ENCODE data around the gene EDDM13. TPM values are rescaled to one million over a fixed set of nuclear protein-coding genes. Genes with fewer than 3 reads are reported as not detected.
"Not testable (repeated sequence)": the region's sequence is repeated elsewhere in the genome, so short reads cannot be mapped to it uniquely, and the experiment has no call there.

Gene EDDM13
- total RNA-seq, 1 donor from 2014 or later, result not detected

DNA sequence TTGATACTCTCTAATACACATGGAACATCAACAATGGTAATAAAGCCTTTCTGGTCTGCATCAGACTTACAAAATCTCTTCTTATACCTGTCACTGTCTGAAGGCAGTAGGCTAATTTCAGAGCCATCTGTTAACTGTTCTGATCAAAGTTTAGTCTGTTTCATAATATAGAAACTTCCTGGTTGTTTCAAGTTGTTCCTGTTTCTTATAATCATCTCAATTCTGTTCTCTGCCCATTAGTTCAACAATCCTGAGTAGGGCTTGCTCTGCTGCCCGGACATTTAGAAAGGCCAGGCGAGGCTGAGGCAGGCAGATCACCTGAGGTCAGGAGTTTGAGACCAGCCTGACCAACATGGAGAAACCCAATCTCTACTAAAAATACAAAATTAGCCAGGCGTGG lies 47.4 kb downstream of the EDDM13 start:
- FAIRE-seq (no peak), DNase-seq (ENCODE audit: low spot score in 2 of 2) (no peak)

DNA sequence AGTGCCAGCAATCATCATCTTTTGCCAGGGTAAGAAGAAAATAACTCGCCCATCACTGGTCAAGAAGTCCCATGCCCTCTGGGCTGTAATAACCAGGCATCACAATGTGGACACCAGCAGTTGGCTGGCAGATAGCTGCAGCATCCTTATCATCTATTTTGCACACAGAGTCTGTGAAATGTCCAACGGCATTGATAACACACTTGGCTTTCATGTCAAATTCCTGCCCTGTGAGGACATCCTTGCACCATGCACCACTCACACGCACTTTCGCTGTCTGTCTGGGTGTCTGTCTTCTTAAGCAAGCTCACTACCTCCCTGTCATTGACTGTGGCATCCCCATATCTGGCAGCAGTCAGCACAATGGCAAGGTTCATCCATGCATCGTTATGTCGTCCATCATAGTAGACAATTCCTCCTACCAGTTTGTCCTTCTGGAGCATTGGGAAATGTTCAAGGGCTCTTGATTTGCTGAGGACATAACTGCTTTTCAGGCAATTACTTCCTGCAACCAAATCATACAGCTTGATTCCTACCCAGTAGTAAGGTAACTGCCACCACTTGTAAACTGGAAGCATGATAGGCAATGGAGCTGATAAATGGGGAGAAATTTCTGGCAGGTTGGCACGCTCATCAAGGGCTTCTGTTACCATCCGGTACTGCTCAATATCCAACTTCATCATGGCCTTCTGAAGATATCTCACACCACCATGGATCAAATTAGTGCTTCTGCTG lies 48.9 kb downstream of the EDDM13 start:
- FAIRE-seq, result no peak

DNA sequence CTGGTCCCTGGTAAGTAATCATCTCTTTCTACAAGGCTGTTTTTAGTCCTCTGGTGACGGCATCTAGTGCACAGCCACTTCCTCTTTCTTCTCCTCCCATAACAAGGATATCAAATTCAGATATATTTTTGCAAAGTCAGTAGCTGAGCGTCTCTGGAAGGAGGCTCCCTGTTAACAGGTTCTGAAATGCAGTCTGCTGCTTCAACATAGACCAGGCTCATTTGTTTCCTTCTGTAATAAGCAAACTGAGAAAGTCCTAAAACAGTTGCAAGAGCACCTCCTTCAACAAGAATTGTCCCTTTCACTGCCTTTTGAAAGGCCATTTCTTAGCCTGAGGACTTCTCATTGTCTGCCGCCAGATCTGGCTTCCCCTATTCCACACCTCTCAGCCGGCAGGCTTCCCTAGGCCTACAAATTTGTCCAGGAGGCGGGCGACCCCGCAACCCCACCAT lies 49.5 kb downstream of the EDDM13 start:
- FAIRE-seq (no peak), DNase-seq (ENCODE audit: low spot score in 2 of 2) (no peak)

More for the DNA sequence above, 48.9 kb downstream of the EDDM13 start:
- DNase-seq (ENCODE audit: low spot score in 2 of 2), result no peak

DNA sequence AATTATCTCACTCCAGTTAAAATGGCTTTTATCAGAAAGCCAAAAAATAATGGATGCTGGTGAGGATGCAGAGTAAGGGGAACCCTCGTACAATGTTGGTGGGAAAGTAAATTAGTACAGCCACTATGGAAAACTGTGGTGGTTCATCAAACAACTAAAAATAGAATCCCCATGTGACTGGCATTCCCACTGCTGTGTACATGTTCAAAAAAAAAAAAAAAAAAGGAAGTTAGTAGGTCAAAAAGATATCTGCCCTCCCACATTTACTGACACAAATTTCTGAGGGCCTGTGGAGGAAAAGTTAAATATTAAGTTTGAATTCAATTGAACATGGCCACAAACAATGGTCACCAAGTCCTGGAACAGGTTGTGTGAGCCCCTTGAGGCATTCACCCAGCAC lies 51.9 kb downstream of the EDDM13 start:
- FAIRE-seq, result no peak

DNA sequence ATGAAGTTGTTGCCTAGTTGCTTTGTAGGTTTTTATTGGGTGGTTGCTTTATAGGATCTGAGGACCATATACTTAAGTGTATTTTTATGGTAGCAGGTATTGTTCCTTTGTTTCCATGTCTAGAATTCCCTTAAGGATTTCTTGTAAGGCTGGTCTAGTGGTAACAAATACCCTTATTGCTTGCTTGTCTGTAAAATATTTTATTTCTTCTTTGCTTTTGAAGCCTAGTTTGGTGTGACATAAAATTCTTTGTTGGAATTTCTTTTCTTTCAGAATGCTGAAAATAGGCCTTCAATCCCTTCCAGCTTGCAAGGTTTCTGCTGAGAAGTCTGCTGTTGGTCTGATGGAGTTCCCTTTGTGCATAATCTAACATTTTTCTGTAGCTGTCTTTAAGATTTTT lies 60.1 kb downstream of the EDDM13 start:
- FAIRE-seq (no peak), DNase-seq (ENCODE audit: low spot score in 2 of 2) (no peak)

More for the DNA sequence above, 51.9 kb downstream of the EDDM13 start:
- DNase-seq (ENCODE audit: low spot score in 2 of 2), result no peak

DNA sequence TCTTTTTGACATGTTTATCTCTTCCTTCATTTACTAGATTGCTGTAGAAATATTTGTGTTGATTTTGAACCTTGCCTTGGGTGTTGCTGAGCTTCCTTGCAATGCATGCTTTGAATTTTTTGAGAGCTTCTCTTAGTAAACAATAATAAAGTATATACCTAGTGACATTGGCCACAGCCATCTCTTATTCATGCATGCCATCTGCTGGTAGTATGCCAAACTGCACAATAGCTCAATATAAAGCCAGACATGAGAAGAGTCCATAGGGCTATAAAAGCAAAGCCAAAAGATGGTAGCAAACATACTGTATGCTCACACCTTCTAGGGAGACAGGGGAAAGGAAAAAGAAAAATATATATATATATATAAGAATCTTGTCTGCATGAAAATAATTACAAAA lies 61.0 kb downstream of the EDDM13 start:
- FAIRE-seq (no peak), DNase-seq (ENCODE audit: low spot score in 2 of 2) (no peak)

DNA sequence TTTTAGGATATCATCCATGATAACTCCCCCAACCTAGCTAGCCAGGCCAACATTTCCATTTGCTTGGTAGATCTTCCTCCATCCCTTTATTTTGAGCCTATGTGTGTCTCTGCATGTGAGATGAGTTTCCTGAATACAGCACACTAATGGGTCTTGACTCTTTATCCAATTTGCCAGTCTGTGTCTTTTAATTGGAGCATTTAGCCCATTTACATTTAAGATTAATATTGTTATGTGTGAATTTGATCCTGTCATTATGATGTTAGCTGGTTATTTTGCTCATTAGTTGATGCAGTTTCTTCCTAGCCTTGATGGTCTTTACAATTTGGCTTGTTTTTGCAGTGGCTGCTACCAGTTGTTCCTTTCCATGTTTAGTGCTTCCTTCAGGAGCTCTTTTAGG lies 62.8 kb downstream of the EDDM13 start:
- not testable (repeated sequence) for FAIRE-seq; DNase-seq (ENCODE audit: low spot score in 2 of 2)

DNA sequence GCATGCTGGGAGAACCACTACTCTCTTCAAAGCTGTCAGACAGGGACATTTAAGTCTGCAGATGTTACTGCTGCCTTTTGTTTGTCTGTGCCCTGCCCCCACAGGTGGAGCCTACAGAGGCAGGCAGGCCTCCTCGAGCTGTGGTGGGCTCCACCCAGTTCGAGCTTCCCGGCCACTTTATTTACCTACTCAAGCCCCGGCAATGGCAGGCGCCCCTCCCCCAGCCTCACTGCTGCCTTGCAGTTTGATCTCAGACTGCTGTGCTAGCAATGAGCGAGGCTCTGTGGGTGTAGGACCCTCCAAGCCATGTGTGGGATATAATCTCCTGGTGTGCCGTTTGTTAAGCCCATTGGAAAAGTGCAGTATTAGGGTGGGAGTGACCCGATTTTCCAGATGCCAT lies 64.5 kb downstream of the EDDM13 start:
- FAIRE-seq; DNase-seq (ENCODE audit: low spot score in 2 of 2): not testable (repeated sequence)

DNA sequence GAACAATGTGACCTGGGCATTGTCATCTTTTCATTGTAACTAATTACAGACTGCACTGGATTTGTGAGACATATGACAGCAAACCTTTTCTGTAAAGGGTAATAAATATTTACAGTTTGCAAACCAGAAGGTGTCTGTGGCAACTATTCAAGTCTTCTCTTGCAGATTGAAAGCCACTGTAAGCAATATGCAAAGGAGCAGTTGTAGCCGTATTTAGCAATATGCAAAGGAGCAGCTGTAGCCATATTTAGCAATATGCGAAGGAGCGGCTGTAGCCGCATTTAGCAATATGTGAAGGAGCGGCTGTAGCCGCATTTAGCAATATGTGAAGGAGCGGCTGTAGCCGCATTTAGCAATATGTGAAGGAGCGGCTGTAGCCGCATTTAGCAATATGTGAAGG lies 66.5 kb downstream of the EDDM13 start:
- FAIRE-seq; DNase-seq (ENCODE audit: low spot score in 2 of 2): not testable (repeated sequence)

DNA sequence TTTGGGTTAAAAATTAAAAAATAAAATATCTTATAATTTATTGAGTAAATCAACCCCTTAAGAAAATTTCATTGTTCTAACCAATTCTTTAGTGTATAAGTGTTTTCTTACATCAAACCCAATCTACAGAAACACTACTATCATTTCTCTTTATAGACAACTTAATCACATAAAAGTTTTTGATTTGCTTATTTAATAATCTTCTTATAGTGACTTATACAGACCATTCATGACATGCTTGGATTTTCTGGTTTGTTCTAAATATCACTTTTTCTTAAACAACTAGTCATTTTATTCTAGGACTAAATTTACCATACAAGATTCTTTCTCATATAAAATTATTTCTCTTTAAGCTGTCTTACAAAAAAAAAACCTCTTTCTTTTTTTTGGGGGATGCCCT lies 69.4 kb downstream of the EDDM13 start:
- FAIRE-seq, result peak; percentile 31
- no peak for DNase-seq (ENCODE audit: low spot score in 2 of 2)

DNA sequence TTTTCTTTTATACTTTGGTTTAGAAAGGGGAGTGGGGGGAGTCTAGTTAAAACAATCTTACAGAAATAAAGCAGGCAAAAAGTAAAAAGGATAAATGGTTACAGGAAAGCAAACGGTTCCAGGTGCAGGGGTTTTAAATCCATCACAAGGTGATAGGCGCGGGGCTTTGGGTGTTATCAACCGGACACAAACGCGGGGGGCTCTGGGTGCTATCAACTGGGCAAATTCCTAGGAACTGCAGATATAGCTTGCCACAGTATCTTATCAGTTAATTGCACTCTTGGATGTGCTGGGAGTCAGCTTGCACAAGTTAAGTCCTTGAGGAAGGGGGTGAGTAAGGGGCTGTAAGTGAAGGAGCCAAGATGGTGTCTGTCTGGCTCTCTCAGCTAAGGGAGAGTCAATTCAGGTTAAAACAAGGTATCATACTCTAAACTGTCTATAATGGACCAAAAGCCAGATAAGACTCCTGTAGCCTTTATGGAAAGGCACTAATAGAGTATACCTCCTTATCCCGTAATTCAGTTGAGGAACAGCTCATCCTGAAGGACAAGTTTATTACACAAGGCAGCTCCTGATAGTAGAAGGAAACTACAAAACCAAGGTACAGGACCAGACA lies 74.7 kb downstream of the EDDM13 start:
- DNase-seq (ENCODE audit: low spot score in 2 of 2), result no peak
- no peak for FAIRE-seq

DNA sequence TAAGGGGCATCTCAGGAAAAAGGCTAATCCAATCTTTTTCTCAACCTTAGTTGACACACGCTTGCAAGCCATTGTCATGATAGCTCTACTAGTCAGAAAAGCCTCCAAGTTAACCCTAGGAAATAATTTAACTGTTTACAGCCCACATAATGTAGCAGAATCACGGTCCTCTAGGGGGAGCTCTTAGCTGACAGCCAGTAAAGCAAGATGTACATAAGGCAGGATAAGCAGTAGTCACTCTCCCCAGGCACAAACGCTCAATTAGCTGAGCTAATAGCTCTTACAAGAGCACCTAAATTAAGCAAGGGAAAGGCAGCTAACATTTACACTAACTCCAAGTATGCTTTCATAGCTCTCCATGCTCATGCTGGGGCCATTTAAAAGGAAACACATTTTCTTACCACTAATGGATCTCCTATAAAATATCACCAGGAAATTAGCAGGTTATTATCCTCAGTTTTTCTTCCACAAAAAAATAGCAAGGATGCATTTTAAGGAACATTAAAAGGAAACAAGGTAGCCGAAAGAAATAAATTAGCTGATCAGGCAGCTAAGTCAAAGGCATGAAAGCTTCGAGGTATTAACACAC lies 75.8 kb downstream of the EDDM13 start:
- FAIRE-seq, result no peak
- DNase-seq (ENCODE audit: low spot score in 2 of 2), result no peak

DNA sequence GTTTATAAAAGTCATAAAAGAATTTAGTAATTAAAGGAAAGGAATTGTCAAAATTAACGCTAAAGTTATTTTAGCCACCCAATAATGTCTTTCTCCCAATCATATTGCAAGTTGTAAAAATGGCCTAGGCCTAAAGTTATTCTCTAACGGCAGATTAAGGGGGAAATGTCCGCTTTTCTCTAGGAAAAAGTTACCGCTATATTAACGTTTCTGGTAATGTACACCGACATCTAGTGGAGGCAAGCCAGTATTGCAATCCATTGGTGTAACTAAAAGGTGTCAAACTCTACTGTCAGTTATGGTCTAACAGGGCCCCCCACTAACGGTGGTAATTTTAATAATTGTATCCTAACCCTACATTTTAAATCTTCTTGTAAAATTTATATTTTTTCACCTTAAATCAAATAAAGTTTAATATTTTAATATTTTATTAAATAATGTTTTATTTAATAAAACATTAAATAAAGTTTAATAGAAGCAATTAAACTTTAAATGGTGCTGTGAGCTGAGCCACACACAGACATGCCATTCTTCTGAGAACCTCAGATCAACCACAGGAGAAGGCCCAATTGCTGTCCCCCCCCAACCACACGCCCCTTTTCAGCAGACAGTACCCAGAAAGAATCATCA lies 78.0 kb downstream of the EDDM13 start:
- FAIRE-seq (peak; percentile 58), DNase-seq (ENCODE audit: low spot score in 2 of 2) (no peak)

DNA sequence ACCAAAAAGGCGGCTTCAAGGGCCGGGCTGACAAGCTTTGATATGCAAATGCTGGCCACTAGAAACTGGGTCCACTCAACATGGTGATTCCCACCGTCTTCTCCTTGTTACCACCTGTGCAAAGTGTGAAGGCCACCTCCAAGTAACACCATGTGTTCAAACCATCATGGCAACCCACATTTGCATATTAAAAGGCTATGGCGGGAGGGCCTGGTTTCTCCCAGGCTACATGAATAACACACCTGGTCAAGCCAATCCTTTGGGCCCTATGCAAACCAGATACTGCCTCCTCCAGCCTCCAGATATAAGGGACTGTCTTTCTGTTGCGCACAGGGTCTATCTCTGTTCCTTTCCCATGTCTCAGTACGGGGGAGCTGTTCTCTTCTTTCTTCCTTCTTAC lies 78.7 kb downstream of the EDDM13 start:
- no peak for FAIRE-seq

DNA sequence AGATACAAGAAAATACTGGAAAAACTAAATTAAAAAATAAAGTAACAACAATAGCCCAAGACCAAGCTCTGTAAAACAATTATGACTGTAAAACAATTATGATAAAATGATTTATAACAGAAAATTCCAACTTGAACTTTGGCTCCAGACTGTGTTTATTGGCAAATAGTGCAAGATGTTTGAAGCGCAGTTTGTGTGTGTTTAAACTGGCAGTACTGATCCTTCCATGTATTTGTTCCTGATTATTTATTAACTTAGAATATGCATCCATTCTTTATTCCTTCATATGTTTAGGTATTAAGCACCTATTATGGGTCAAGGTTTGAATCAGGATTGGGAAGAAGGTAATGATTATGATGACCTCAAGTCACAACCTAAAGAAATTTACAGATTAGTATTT lies 83.0 kb downstream of the EDDM13 start:
- FAIRE-seq (no peak), DNase-seq (ENCODE audit: low spot score in 2 of 2) (no peak)

More for the DNA sequence above, 78.7 kb downstream of the EDDM13 start:
- no peak for DNase-seq (ENCODE audit: low spot score in 2 of 2)

DNA sequence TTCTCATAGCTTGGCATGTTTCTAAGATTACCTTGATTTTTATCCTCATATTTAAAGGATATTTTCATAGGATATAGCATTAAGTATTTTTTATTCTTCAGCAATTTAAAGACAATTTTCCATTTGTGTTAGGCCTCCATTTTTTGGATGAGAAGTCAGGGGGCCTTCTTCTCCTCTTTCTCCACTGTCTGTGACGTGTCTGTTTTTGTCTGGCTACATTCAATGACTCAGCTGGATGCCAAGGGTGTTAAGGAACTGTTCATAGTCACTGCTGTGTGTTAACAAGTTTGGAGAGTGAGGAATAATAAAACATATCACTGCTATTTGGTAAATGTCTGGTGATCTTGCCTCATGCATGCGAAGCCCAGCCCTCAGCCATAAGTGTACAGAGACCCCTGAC lies 84.4 kb downstream of the EDDM13 start:
- no peak for FAIRE-seq

More for the DNA sequence above, 84.4 kb downstream of the EDDM13 start:
- no peak for DNase-seq (ENCODE audit: low spot score in 2 of 2)

Small RNAs within 50 kb of the gene (small RNA-seq; reads per million reads assigned to genes)
- gene RF00019, result not detected

Other genes starting within 250 kb of the EDDM13 start
- gene ZNF787, start 151.5 kb upstream of the EDDM13 start, total RNA-seq, result 15.1 TPM
- gene ZNF444, start 131.5 kb upstream of the EDDM13 start, total RNA-seq, result 10.2 TPM
- gene GALP, start 96.7 kb upstream of the EDDM13 start, total RNA-seq, result 0.41 TPM
- not detected for gene ZSCAN5B, start 75.0 kb upstream of the EDDM13 start, total RNA-seq
- gene ZSCAN5C, start 70.5 kb upstream of the EDDM13 start, total RNA-seq, result not detected
- 4.1 TPM for gene ZSCAN5A, start 42.1 kb downstream of the EDDM13 start, total RNA-seq
- 4.5 TPM for gene ZNF582, start 120.8 kb downstream of the EDDM13 start, total RNA-seq
- 55.4 TPM for gene ZNF583, start 131.6 kb downstream of the EDDM13 start, total RNA-seq
- gene ZNF667, start 204.6 kb downstream of the EDDM13 start, total RNA-seq, result 28.5 TPM
- gene ZNF471, start 235.1 kb downstream of the EDDM13 start, total RNA-seq, result 12.6 TPM